PC-3 (cell line): ENCODE results near the gene TCF12. TPM values are rescaled to one million over a fixed set of nuclear protein-coding genes. Genes with fewer than 3 reads are reported as not detected.

Experiments used
- ATAC-seq: fragments of 200-7000 bp; cut with Tn5 transposase; 2 replicates; pipeline ENCODE4 v1.9.1; 2020; ENCODE audit warnings: mild to moderate bottlenecking, moderate library complexity
- BruUV-seq: library from RNA; stranded (reverse); fragments of 400-500 nt; replicated peaks from 2 replicates; lab custom pipeline; 2021; lab: Mats Ljungman, UMichigan
- CTCF ChIA-PET: fragments of 300-600 bp; sonication (Branson Sonifier 250); formaldehyde crosslinking; loops from one replicate; lab custom pipeline; 2022; ENCODE audit warnings: antibody characterized with exemption; lab: Charles Lee
- POLR2A ChIA-PET: fragments of 300-600 bp; sonication (Branson Sonifier 250); formaldehyde crosslinking; loops from one replicate; lab custom pipeline; 2022; ENCODE audit warnings: antibody characterized with exemption; ENCODE audit not compliant: unreplicated experiment; lab: Charles Lee
- DNase-seq: peaks from one replicate; pipeline ENCODE4 v3.0.0-alpha.2; 2015
- H2AFZ ChIP-seq: fragments of 300-600 bp; sonication (generic); 2 replicates; pipeline ENCODE4 v1.6.0; 2016; ENCODE audit warnings: antibody characterized with exemption, low read length
- H3F3A ChIP-seq: fragments of 300-600 bp; sonication (generic); one replicate; pipeline ENCODE4 v1.6.0; 2017; ENCODE audit warnings: antibody characterized with exemption, low read length, control low read depth, mild to moderate bottlenecking; ENCODE audit not compliant: unreplicated experiment
- H3K27ac ChIP-seq: fragments of 300-600 bp; sonication (generic); 2 replicates; pipeline ENCODE4 v1.5.1; 2016; ENCODE audit warnings: mild to moderate bottlenecking, low read length
- H3K27me3 ChIP-seq: fragments of 300-600 bp; sonication (generic); 2 replicates; pipeline ENCODE4 v1.6.1; 2016; ENCODE audit warnings: low read length, mixed read lengths
- H3K36me3 ChIP-seq: fragments of 300-600 bp; sonication (generic); 2 replicates; pipeline ENCODE4 v1.6.1; 2016; ENCODE audit warnings: low read depth, mixed run types, low read length, mixed read lengths
- H3K4me1 ChIP-seq: fragments of 300-600 bp; sonication (generic); 2 replicates; pipeline ENCODE4 v1.5.1; 2016; ENCODE audit warnings: low read length; ENCODE audit not compliant: insufficient read depth
- H3K4me2 ChIP-seq: fragments of 300-600 bp; sonication (generic); 2 replicates; pipeline ENCODE4 v1.6.0; 2016; ENCODE audit warnings: low read length
- H3K4me3 ChIP-seq: fragments of 300-600 bp; sonication (generic); 2 replicates; pipeline ENCODE4 v1.5.1; 2016; ENCODE audit warnings: mild to moderate bottlenecking, low read length, mixed read lengths
- H3K79me2 ChIP-seq: fragments of 300-600 bp; sonication (generic); 2 replicates; pipeline ENCODE4 v1.6.1; 2017; ENCODE audit warnings: low read length, mixed read lengths
- H3K9ac ChIP-seq: fragments of 300-600 bp; sonication (generic); 2 replicates; pipeline ENCODE4 v1.6.0; 2016; ENCODE audit warnings: mild to moderate bottlenecking, low read length
- H3K9me2 ChIP-seq: fragments of 300-600 bp; sonication (generic); replicated peaks from 2 replicates; pipeline ENCODE4 v1.6.1; 2016; ENCODE audit warnings: mixed run types, low read length, mixed read lengths
- H3K9me3 ChIP-seq: fragments of 300-600 bp; sonication (generic); 2 replicates; pipeline ENCODE4 v1.6.1; 2016; ENCODE audit warnings: low read length, mixed read lengths
- H4K20me1 ChIP-seq: fragments of 300-600 bp; sonication (generic); 2 replicates; pipeline ENCODE4 v1.6.1; 2016; ENCODE audit warnings: low read length, mixed read lengths
- EZH2 ChIP-seq: fragments of 300-600 bp; sonication (generic); IDR thresholded peaks from one replicate; pipeline ENCODE4 v1.6.1; 2017; ENCODE audit warnings: antibody characterized with exemption, mild to moderate bottlenecking, low read length; ENCODE audit not compliant: unreplicated experiment
- EZH2phosphoT487 ChIP-seq: fragments of 300-600 bp; sonication (generic); IDR thresholded peaks from 2 replicates; pipeline ENCODE4 v1.6.1; 2018; ENCODE audit warnings: mild to moderate bottlenecking, antibody characterized with exemption, low read length, borderline replicate concordance
- intact Hi-C: fragments of 100-400 bp; cut with micrococcal nuclease; formaldehyde crosslinking; loops from 2 replicates; pipeline ENCODE4 v1.9.0; 2023
- total RNA-seq: library from RNA; depleted of rRNA; stranded (reverse); fragments of >200 nt; gene quantifications from 2 replicates; pipeline ENCODE4 v1.2.3, GENCODE V29; 2014
- TF ChIP-seq, protein P1 (sequence below): fragments of 300-600 bp; sonication (generic); conservative IDR thresholded peaks from 2 replicates; pipeline ENCODE4 v1.5.1; 2017; ENCODE audit warnings: antibody characterized with exemption, low read depth, mild to moderate bottlenecking, low read length

Gene TCF12
- total RNA-seq, 1 experiment from 2014 or later = 103 TPM

DNA sequence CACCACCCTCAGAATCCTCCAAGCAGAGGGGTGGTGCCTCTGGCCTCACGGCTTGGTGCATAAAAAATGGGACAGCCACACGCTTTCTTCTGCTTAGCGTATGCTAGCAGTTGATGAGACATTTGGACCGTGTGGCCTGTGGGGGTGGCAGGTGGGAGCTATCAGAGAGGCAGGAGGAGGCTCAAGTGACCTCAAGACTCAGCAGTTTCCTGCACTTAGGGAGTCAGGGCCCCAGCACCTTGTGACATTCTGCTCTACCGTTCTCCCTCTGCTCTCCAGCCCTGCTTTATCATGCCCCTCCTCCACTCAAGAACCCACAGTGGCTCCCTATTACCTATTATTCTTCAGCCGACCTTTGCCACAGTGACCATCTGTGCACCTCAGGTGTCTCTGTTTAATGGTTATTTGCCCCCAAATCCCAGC lies 416.9 kb downstream of the TCF12 start:
- ChIA-PET CTCF (no interaction called here), POLR2A (no interaction called here)
- Histone ChIP-seq H3K27me3 (no peaks in the 10 kb centered on the region), H2AFZ (no peak overlapping the region), H3K36me3 (no peaks in the 10 kb centered on the region), H3K9ac (no peak overlapping the region), H3K9me2 (no peaks in the 10 kb centered on the region), H3K9me3 (no peaks in the 10 kb centered on the region), H3K4me1 (peaks cover 16% of the 10 kb centered on the region), H3K4me2 (no peak overlapping the region), H3K27ac (no peak overlapping the region), H4K20me1 (no peaks in the 10 kb centered on the region), H3F3A (no peaks in the 10 kb centered on the region), H3K79me2 (no peaks in the 10 kb centered on the region), H3K4me3 (no peak overlapping the region)
- intact Hi-C loops = no loop called here
- ATAC-seq (no peak), DNase-seq (no peak)
- no TSS peak for BruUV-seq
- TF ChIP-seq EZH2 (no peak), EZH2phosphoT487 (no peak)
- TF ChIP-seq, protein P1, sequence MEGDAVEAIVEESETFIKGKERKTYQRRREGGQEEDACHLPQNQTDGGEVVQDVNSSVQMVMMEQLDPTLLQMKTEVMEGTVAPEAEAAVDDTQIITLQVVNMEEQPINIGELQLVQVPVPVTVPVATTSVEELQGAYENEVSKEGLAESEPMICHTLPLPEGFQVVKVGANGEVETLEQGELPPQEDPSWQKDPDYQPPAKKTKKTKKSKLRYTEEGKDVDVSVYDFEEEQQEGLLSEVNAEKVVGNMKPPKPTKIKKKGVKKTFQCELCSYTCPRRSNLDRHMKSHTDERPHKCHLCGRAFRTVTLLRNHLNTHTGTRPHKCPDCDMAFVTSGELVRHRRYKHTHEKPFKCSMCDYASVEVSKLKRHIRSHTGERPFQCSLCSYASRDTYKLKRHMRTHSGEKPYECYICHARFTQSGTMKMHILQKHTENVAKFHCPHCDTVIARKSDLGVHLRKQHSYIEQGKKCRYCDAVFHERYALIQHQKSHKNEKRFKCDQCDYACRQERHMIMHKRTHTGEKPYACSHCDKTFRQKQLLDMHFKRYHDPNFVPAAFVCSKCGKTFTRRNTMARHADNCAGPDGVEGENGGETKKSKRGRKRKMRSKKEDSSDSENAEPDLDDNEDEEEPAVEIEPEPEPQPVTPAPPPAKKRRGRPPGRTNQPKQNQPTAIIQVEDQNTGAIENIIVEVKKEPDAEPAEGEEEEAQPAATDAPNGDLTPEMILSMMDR = no peak

DNA sequence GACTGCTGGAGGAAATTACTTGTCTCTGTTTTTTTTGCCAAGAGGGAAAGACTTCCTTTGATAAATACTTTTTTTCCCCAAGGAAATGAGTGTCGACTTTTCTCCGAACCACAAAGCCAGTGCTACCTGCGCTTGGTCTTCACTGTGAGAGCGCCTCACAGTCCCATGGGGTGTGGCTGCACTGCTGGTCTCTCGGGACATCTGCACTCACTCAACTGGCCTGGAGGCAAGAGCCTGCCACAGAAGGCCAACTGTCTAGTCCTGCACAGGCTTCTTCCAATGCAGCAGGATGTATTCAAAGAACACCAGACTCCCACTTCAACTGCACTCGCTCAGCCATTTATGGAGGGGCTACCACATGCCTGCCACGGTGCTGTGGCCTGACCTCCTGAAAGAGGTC lies 417.3 kb downstream of the TCF12 start:
- no peak for ATAC-seq
- Histone ChIP-seq H3K4me2 (no peak overlapping the region), H3K27me3 (no peaks in the 10 kb centered on the region), H3F3A (no peaks in the 10 kb centered on the region), H4K20me1 (no peaks in the 10 kb centered on the region), H3K4me1 (peaks cover 16% of the 10 kb centered on the region), H3K9ac (no peak overlapping the region), H3K79me2 (no peaks in the 10 kb centered on the region), H3K9me3 (no peaks in the 10 kb centered on the region), H3K36me3 (no peaks in the 10 kb centered on the region), H3K9me2 (no peaks in the 10 kb centered on the region), H2AFZ (no peak overlapping the region), H3K27ac (no peak overlapping the region), H3K4me3 (no peak overlapping the region)
- TF ChIP-seq EZH2phosphoT487 (no peak), EZH2 (no peak)
- TF ChIP-seq, protein P1 = no peak
- ChIA-PET CTCF (no interaction called here), POLR2A (no interaction called here)
- no TSS peak for BruUV-seq
- peak; percentile 22 for DNase-seq
- intact Hi-C loops = no loop called here

DNA sequence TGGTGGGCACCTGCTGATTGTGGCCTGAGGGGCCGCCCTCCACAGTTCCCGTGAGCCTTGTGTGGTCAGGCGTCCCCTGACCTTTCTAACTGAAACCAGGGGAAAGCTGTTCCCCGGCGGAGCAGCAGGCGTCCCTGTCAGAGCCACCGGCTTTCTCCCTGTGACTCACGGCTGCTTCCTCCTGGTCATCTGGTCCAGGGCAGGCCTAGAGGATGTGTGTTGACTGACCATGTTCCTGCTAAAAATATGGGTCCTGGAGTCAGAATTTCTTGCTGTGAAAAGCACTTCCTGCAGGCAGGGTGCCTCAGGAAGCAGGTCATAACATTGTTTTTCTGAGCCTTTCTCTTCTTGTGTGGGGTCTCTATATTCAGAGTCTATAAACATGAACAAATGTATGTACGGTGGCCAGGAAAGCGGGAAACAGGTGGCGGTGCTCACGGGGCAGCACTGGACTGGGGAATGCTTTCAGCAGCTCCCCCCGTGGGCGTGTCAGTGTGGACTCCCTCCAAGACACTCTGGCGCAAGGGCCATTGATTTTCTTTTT lies 419.5 kb downstream of the TCF12 start:
- intact Hi-C loops = no loop called here
- H4K20me1 ChIP-seq = no peaks in the 10 kb centered on the region
- DNase-seq (no peak), ATAC-seq (no peak)
- POLR2A ChIA-PET = interaction anchor here (0.6 kb wide), 1 partner anchor 553 kb away, joined by 6 read pairs; no protein-coding TSS in a partner anchor
- no TSS peak for BruUV-seq
- TF ChIP-seq, protein P1 = no peak
- no peak for TF ChIP-seq EZH2phosphoT487
- TF ChIP-seq EZH2 = no peak
- H2AFZ ChIP-seq = no peak overlapping the region
- no peak overlapping the region for H3K4me2 ChIP-seq
- H3K36me3 ChIP-seq = no peaks in the 10 kb centered on the region
- no peak overlapping the region for H3K9ac ChIP-seq
- H3K9me3 ChIP-seq = no peaks in the 10 kb centered on the region
- CTCF ChIA-PET = no interaction called here
- no peaks in the 10 kb centered on the region for H3K9me2 ChIP-seq
- no peaks in the 10 kb centered on the region for H3K79me2 ChIP-seq
- H3K27ac ChIP-seq = no peak overlapping the region
- H3K27me3 ChIP-seq = no peaks in the 10 kb centered on the region
- peaks cover 16% of the 10 kb centered on the region for H3K4me1 ChIP-seq
- no peak overlapping the region for H3K4me3 ChIP-seq
- no peaks in the 10 kb centered on the region for H3F3A ChIP-seq
